B cell (primary cell): Measurements from ENCODE around the gene TOLLIP. TPM values are rescaled to one million over a fixed set of nuclear protein-coding genes. Genes with fewer than 3 reads are reported as not detected.

Source experiments
- ATAC-seq: fragments of 200-7000 bp; cut with Tn5 transposase; one replicate; pipeline ENCODE4 v1.10.0; 2021; ENCODE audit warnings: low read depth, mild to moderate bottlenecking, moderate number of reproducible peaks, moderate library complexity
- CTCF ChIA-PET: fragments of 350-600 bp; sonication (Branson Sonifier 250); formaldehyde crosslinking; loops from one replicate; lab custom pipeline; 2021; ENCODE audit warnings: antibody characterized with exemption, inconsistent platforms; lab: Charles Lee
- POLR2A ChIA-PET: fragments of 350-600 bp; sonication (Branson Sonifier 250); formaldehyde crosslinking; loops from one replicate; lab custom pipeline; 2021; ENCODE audit warnings: antibody characterized with exemption; lab: Charles Lee
- DNase-seq: peaks from one replicate; pipeline ENCODE4 v3.0.0; 2013
- H2AFZ ChIP-seq: 2 replicates; pipeline ENCODE4 v1.6.1; 2012; ENCODE audit warnings: mild to moderate bottlenecking, low read depth, low read length; ENCODE audit not compliant: insufficient read depth, poor library complexity, severe bottlenecking
- H3K27ac ChIP-seq, 2 donors: 1 replicate in 1 of 2; 2 replicates in 1 of 2; pipeline ENCODE4 v1.5.1; 2012 to 2013; ENCODE audit warnings: low read length in 2 of 2, mild to moderate bottlenecking in 2 of 2, moderate library complexity in 1 of 2
- H3K27me3 ChIP-seq, 4 experiments: fragments of 200-600 bp in 1 of 4; sonication (generic) in 1 of 4; replicated peaks in 1 of 4; 1 replicate in 2 of 4; 2 replicates in 2 of 4; pipeline versions ENCODE4 v1.6.1 to v1.7.0; 2013 to 2016; ENCODE audit warnings: low read length in 3 of 4, mild to moderate bottlenecking in 2 of 4, mixed read lengths in 1 of 4, moderate library complexity in 1 of 4; ENCODE audit not compliant: insufficient read depth in 4 of 4, control insufficient read depth in 3 of 4; ENCODE audit errors: control extremely low read depth in 1 of 4
- H3K36me3 ChIP-seq, 2 experiments: replicated peaks in 1 of 2; 1 replicate in 1 of 2; 2 replicates in 1 of 2; pipeline versions ENCODE4 v1.6.1 to v1.7.1; 2013; ENCODE audit warnings: low read length in 1 of 2; ENCODE audit not compliant: insufficient read depth in 2 of 2, control insufficient read depth in 1 of 2; ENCODE audit errors: control extremely low read depth in 1 of 2, extremely low read depth in 1 of 2
- H3K4me1 ChIP-seq, 2 donors: fragments of 200-600 bp in 1 of 2; sonication (generic) in 1 of 2; 1 replicate in 1 of 2; 2 replicates in 1 of 2; pipeline versions ENCODE4 v1.5.1 to v1.6.1; 2013 to 2017; ENCODE audit warnings: low read length in 2 of 2; ENCODE audit not compliant: control insufficient read depth in 2 of 2, insufficient read depth in 2 of 2
- H3K4me2 ChIP-seq: replicated peaks from 2 replicates; pipeline ENCODE3; 2012; ENCODE audit warnings: mild to moderate bottlenecking, low read depth, low read length; ENCODE audit not compliant: poor library complexity, severe bottlenecking
- H3K4me3 ChIP-seq, 5 experiments: fragments of 200-600 bp in 1 of 5; sonication (generic) in 1 of 5; 1 replicate in 3 of 5; 2 replicates in 2 of 5; pipeline versions ENCODE4 v1.5.1 to v1.7.0; 2011 to 2016; ENCODE audit warnings: low read length in 4 of 5, mild to moderate bottlenecking in 4 of 5, low read depth in 2 of 5, control low read depth in 1 of 5, moderate library complexity in 1 of 5; ENCODE audit not compliant: insufficient read depth in 1 of 5; ENCODE audit errors: control extremely low read depth in 1 of 5, extremely low read depth in 1 of 5
- H3K79me2 ChIP-seq: fragments of 200-600 bp; sonication (generic); one replicate; pipeline ENCODE4 v1.6.0; 2016; ENCODE audit warnings: low read length; ENCODE audit not compliant: control insufficient read depth, insufficient read depth
- H3K9ac ChIP-seq: fragments of 200-600 bp; sonication (generic); 2 replicates; pipeline ENCODE4 v1.6.1; 2017; ENCODE audit warnings: mild to moderate bottlenecking, low read length, moderate library complexity
- H3K9me3 ChIP-seq, 3 donors: one replicate each; pipeline versions ENCODE4 v1.6.1 to v1.7.1; 2013; ENCODE audit warnings: low read length in 2 of 3; ENCODE audit not compliant: control insufficient read depth in 2 of 3, insufficient read depth in 1 of 3; ENCODE audit errors: control extremely low read depth in 1 of 3
- H4K20me1 ChIP-seq: 2 replicates; pipeline ENCODE4 v1.6.0; 2012; ENCODE audit warnings: mild to moderate bottlenecking, low read length; ENCODE audit not compliant: insufficient read depth, control insufficient read depth, poor library complexity, severe bottlenecking
- H3K27ac Mint-ChIP-seq: one replicate; pipeline ENCODE4 v1.8.0; 2021; ENCODE audit warnings: mixed read lengths
- H3K27me3 Mint-ChIP-seq: one replicate; pipeline ENCODE4 v1.8.0; 2021; ENCODE audit warnings: mixed read lengths
- H3K4me1 Mint-ChIP-seq: one replicate; pipeline ENCODE4 v1.8.0; 2021; ENCODE audit warnings: mixed read lengths
- H3K4me3 Mint-ChIP-seq: one replicate; pipeline ENCODE4 v1.8.0; 2021; ENCODE audit warnings: mixed read lengths
- H3K9me3 Mint-ChIP-seq: one replicate; pipeline ENCODE4 v1.8.0; 2022; ENCODE audit warnings: mixed read lengths; ENCODE audit not compliant: insufficient read depth
- CTCF ChIP-seq: fragments of 200-600 bp; IDR thresholded peaks from one replicate; pipeline ENCODE4 v1.8.0; 2022; ENCODE audit warnings: antibody characterized with exemption, mild to moderate bottlenecking
- EZH2 ChIP-seq: IDR thresholded peaks from 2 replicates; pipeline ENCODE4 v1.6.1; 2012; ENCODE audit warnings: borderline replicate concordance, low read depth, mild to moderate bottlenecking, moderate library complexity, low read length; ENCODE audit not compliant: insufficient read depth, poor library complexity, severe bottlenecking
- WGBS: methylation state at CpG from one replicate; pipeline ENCODE4 v1.1.5; 2013; ENCODE audit warnings: missing lambda C conversion rate; ENCODE audit not compliant: insufficient coverage; 5-methylcytosine and 5-hydroxymethylcytosine counted together
- intact Hi-C: fragments of 100-400 bp; cut with micrococcal nuclease; formaldehyde crosslinking; loops from one replicate; pipeline ENCODE4 v1.10.0; 2022
- polyA plus RNA-seq: library from polyadenylated mRNA; depleted of rRNA; stranded (reverse); fragments of >200 nt; gene quantifications from 2 replicates; pipeline ENCODE4 v1.2.3, GENCODE V29; 2012
- total RNA-seq, 2 donors: library from RNA; stranded (reverse); fragments of 120-200 nt in 1 of 2; gene quantifications; 1 replicate in 1 of 2; 2 replicates in 1 of 2; pipeline versions ENCODE4 v1.2.3 to v1.2.4, GENCODE V29; 2013 to 2022

Gene TOLLIP
- total and polyA plus RNA-seq, 2 donors (not counting 1 experiment from before 2014, with no cell fraction given): 34.7 to 52.5 TPM

DNA sequence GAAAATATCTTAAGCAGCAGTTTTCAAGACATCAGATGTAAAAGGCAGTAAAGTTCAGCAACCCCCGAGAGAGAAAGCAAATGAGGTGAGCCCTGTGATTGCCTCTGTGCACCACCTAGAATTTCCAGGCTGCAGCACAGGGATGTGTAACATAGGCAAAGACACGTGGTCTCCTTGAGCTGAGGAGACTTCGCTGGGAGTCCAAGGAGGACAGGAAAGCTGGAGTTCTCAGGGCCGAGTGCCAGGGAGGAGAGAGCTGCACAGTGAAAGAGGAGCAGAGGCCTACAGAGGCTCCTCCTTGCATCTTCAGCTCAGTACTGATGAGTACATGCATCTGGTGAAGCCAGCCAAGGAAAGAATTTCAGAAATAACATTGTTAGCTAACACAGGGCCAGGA lies 17.6 kb upstream of the TOLLIP start:
- no peak overlapping the region for H3K27ac Mint-ChIP-seq
- H3K27me3 Mint-ChIP-seq: peaks cover 47% of the 10 kb centered on the region
- Histone ChIP-seq H3K27ac (no peak overlapping the region), H3K36me3 (no peaks in the 10 kb centered on the region), H3K9ac (no peak overlapping the region), H2AFZ (no peak overlapping the region), H3K4me3 (no peak overlapping the region), H3K79me2 (no peaks in the 10 kb centered on the region), H4K20me1 (no peaks in the 10 kb centered on the region), H3K4me2 (no peak overlapping the region), H3K9me3 (peaks cover 3 to 19% (median 6%) of the 10 kb centered on the region in 3 donors), H3K4me1 (peaks cover 4 to 6% of the 10 kb centered on the region in 2 donors), H3K27me3 (peaks cover 0 to 7% (median 3%) of the 10 kb centered on the region in 4 experiments)
- DNase-seq: no peak
- CTCF ChIA-PET: no interaction called here
- no peak overlapping the region for H3K4me3 Mint-ChIP-seq
- 90% methylated on average over 4 of the region's 4 CpGs for WGBS
- POLR2A ChIA-PET: no interaction called here
- intact Hi-C loops: no loop called here
- TF ChIP-seq EZH2: no peak
- TF ChIP-seq CTCF: no peak
- H3K4me1 Mint-ChIP-seq: peaks cover 2% of the 10 kb centered on the region
- H3K9me3 Mint-ChIP-seq: peaks cover 8% of the 10 kb centered on the region
- no peak for ATAC-seq

DNA sequence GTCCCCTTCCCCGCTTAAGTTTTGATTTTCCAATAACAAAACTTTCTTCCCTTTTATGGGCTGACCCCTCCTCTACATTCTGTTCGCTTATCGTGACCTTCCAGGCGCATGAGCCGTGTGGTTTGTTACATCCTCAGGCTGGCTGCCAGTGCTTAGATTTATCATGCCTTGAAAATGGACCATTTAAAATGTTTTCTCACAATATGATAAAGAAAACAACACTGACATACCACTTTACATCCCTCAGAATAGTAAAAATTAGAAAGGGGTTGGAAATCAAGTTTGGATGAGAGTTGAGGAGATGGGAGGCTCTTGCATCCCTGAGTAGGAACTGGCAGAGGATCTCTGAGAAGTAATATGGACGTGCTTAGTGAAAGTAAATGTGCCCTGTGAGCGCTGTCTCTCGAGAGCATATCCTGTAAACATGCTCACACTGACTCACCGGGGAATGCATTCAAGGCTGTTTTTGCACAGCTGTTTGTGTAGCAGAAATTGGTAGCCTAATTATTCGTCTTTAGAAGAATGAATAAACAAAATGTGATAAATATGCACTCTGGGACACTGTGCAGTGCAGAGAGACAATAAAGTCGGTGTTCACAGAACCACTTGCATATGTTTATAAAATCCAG lies 17.1 kb upstream of the TOLLIP start:
- Mint-ChIP-seq H3K27me3 (peaks cover 52% of the 10 kb centered on the region), H3K4me1 (peaks cover 2% of the 10 kb centered on the region), H3K4me3 (no peak overlapping the region), H3K27ac (no peak overlapping the region), H3K9me3 (peaks cover 8% of the 10 kb centered on the region)
- intact Hi-C loops: no loop called here
- Histone ChIP-seq H3K9me3 (peaks cover 3 to 19% (median 6%) of the 10 kb centered on the region in 3 donors), H3K4me2 (no peak overlapping the region), H3K36me3 (no peaks in the 10 kb centered on the region), H3K4me3 (no peak overlapping the region), H3K4me1 (peaks cover 4 to 6% of the 10 kb centered on the region in 2 donors), H4K20me1 (no peaks in the 10 kb centered on the region), H2AFZ (no peak overlapping the region), H3K27ac (no peak overlapping the region), H3K9ac (no peak overlapping the region), H3K27me3 (peaks cover 0 to 7% (median 3%) of the 10 kb centered on the region in 4 experiments), H3K79me2 (no peaks in the 10 kb centered on the region)
- ATAC-seq (no peak), DNase-seq (no peak)
- ChIA-PET POLR2A (no interaction called here), CTCF (no interaction called here)
- WGBS: 91% methylated on average over 9 of the region's 11 CpGs
- TF ChIP-seq CTCF (no peak), EZH2 (no peak)
